HL-60 (cell line): Measurements from ENCODE around the gene BPTF.

Source experiments
- DNase-seq, 2 experiments: peaks; one replicate each; pipeline ENCODE4 v3.0.0-alpha.2; 2010 to 2020; ENCODE audit warnings: low read depth in 1 of 2, low spot score in 1 of 2
- H3K27ac ChIP-seq: fragments of 250-450 bp; sonication (Bioruptor Pico); replicated peaks from 2 replicates; pipeline ENCODE4 v1.5.1; 2020; ENCODE audit warnings: mild to moderate bottlenecking, moderate library complexity
- H3K27me3 ChIP-seq: fragments of 250-450 bp; sonication (Bioruptor Pico); 2 replicates; pipeline ENCODE4 v1.5.1; 2021; ENCODE audit warnings: mild to moderate bottlenecking, moderate library complexity; ENCODE audit not compliant: insufficient read depth, poor library complexity, severe bottlenecking
- H3K4me3 ChIP-seq: replicated peaks from 2 replicates; pipeline ENCODE4 v1.5.1; 2011; ENCODE audit warnings: mild to moderate bottlenecking, control low read depth, low read length; ENCODE audit not compliant: insufficient read depth
- GABPA ChIP-seq: IDR thresholded peaks from 2 replicates; pipeline ENCODE4 v1.6.1; 2012; ENCODE audit warnings: low read depth
- POLR2AphosphoS5 ChIP-seq: IDR thresholded peaks from 2 replicates; pipeline ENCODE4 v1.6.1; 2012; ENCODE audit warnings: low read depth
- SPI1 ChIP-seq: IDR thresholded peaks from 2 replicates; pipeline ENCODE4 v1.6.1; 2012; ENCODE audit warnings: low read depth, mild to moderate bottlenecking, borderline replicate concordance
- TF ChIP-seq, protein P1 (sequence below): IDR thresholded peaks from 2 replicates; pipeline ENCODE4 v1.6.1; 2012; ENCODE audit warnings: low read depth; ENCODE audit not compliant: insufficient replicate concordance
- TF ChIP-seq, protein P2 (sequence below): IDR thresholded peaks from one replicate; pipeline ENCODE4 v1.5.1; 2011; ENCODE audit warnings: low read length, control low read depth, inconsistent platforms; ENCODE audit not compliant: insufficient read depth

BPTF gene

DNA sequence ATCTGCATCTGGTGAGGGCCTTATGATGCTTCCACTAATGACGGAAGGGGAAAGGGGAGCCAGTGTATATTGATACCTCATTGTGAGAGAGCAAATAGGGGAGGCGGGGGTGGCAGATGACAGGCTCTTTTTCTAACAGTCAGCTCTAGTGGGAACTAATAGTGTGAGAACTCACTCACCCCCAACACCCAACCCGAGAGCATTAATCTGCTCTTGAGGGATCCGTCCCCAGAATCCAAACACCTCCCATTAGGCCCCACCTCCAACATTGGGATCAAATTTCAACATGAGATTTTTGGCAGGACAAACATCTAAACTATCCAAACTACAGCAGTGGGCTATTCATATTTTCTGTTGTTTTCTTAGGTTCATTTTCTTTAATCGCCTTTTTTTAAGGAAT lies 54.4 kb downstream of the BPTF start:
- Histone ChIP-seq H3K4me3 (no peak overlapping the region), H3K27ac (no peak overlapping the region), H3K27me3 (no peaks in the 10 kb centered on the region)
- DNase-seq = no peak
- TF ChIP-seq, protein P1, sequence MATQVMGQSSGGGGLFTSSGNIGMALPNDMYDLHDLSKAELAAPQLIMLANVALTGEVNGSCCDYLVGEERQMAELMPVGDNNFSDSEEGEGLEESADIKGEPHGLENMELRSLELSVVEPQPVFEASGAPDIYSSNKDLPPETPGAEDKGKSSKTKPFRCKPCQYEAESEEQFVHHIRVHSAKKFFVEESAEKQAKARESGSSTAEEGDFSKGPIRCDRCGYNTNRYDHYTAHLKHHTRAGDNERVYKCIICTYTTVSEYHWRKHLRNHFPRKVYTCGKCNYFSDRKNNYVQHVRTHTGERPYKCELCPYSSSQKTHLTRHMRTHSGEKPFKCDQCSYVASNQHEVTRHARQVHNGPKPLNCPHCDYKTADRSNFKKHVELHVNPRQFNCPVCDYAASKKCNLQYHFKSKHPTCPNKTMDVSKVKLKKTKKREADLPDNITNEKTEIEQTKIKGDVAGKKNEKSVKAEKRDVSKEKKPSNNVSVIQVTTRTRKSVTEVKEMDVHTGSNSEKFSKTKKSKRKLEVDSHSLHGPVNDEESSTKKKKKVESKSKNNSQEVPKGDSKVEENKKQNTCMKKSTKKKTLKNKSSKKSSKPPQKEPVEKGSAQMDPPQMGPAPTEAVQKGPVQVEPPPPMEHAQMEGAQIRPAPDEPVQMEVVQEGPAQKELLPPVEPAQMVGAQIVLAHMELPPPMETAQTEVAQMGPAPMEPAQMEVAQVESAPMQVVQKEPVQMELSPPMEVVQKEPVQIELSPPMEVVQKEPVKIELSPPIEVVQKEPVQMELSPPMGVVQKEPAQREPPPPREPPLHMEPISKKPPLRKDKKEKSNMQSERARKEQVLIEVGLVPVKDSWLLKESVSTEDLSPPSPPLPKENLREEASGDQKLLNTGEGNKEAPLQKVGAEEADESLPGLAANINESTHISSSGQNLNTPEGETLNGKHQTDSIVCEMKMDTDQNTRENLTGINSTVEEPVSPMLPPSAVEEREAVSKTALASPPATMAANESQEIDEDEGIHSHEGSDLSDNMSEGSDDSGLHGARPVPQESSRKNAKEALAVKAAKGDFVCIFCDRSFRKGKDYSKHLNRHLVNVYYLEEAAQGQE = no peak
- TF ChIP-seq, protein P2, sequence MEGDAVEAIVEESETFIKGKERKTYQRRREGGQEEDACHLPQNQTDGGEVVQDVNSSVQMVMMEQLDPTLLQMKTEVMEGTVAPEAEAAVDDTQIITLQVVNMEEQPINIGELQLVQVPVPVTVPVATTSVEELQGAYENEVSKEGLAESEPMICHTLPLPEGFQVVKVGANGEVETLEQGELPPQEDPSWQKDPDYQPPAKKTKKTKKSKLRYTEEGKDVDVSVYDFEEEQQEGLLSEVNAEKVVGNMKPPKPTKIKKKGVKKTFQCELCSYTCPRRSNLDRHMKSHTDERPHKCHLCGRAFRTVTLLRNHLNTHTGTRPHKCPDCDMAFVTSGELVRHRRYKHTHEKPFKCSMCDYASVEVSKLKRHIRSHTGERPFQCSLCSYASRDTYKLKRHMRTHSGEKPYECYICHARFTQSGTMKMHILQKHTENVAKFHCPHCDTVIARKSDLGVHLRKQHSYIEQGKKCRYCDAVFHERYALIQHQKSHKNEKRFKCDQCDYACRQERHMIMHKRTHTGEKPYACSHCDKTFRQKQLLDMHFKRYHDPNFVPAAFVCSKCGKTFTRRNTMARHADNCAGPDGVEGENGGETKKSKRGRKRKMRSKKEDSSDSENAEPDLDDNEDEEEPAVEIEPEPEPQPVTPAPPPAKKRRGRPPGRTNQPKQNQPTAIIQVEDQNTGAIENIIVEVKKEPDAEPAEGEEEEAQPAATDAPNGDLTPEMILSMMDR = no peak
- TF ChIP-seq SPI1 (no peak), POLR2AphosphoS5 (no peak), GABPA (no peak)

GRCh38 chr17:67881083-67881482 lies 55.8 kb downstream of the BPTF start:
- H3K4me3 ChIP-seq = no peak overlapping the region
- H3K27ac ChIP-seq = no peak overlapping the region
- H3K27me3 ChIP-seq = no peaks in the 10 kb centered on the region
- TF ChIP-seq POLR2AphosphoS5 (no peak), GABPA (no peak), SPI1 (no peak)
- TF ChIP-seq, protein P1 = no peak
- TF ChIP-seq, protein P2 = no peak
- DNase-seq = no peak

GRCh38 chr17:67884741-67885140 lies 59.4 kb downstream of the BPTF start:
- Histone ChIP-seq H3K4me3 (no peak overlapping the region), H3K27me3 (no peaks in the 10 kb centered on the region), H3K27ac (no peak overlapping the region)
- TF ChIP-seq, protein P1 = no peak
- no peak for TF ChIP-seq POLR2AphosphoS5
- TF ChIP-seq SPI1 = no peak
- TF ChIP-seq, protein P2 = no peak
- TF ChIP-seq GABPA = no peak
- DNase-seq = no peak
